DND-41 (cell line): ENCODE measurements around the gene DNM3.

Source experiments
- ATAC-seq: fragments of 200-7000 bp; cut with Tn5 transposase; 3 replicates; pipeline ENCODE4 v1.9.1; 2021; ENCODE audit warnings: low read depth; ENCODE audit not compliant: insufficient read depth
- DNase-seq: peaks from one replicate; pipeline ENCODE4 v3.0.0-alpha.2; 2020
- H2AFZ ChIP-seq: 2 replicates; pipeline ENCODE4 v1.6.0; 2012; ENCODE audit warnings: low read depth, low read length
- H3K27ac ChIP-seq: 2 replicates; pipeline ENCODE4 v1.5.1; 2012; ENCODE audit warnings: low read length, inconsistent platforms
- H3K27me3 ChIP-seq: fragments of 200-600 bp; sonication (generic); 2 replicates; pipeline ENCODE4 v1.6.0; 2012; ENCODE audit warnings: low read length, mild to moderate bottlenecking, inconsistent platforms; ENCODE audit not compliant: insufficient read depth, poor library complexity
- H3K36me3 ChIP-seq: 2 replicates; pipeline ENCODE4 v1.5.1; 2012; ENCODE audit warnings: low read length, inconsistent platforms; ENCODE audit not compliant: insufficient read depth
- H3K4me1 ChIP-seq: 2 replicates; pipeline ENCODE4 v1.5.1; 2012; ENCODE audit warnings: mild to moderate bottlenecking, low read length; ENCODE audit not compliant: insufficient read depth
- H3K4me2 ChIP-seq: 2 replicates; pipeline ENCODE4 v1.6.0; 2012; ENCODE audit warnings: mild to moderate bottlenecking, moderate library complexity, low read length, inconsistent platforms; ENCODE audit not compliant: insufficient read depth
- H3K4me3 ChIP-seq, 2 experiments: fragments of 200-600 bp in 1 of 2; shearing (Covaris generic) in 1 of 2; 2 replicates each; pipeline ENCODE4 v1.5.1; 2012 to 2016; ENCODE audit warnings: inconsistent platforms in 2 of 2, low read length in 2 of 2, mild to moderate bottlenecking in 2 of 2, low read depth in 1 of 2, moderate library complexity in 1 of 2
- H3K79me2 ChIP-seq: 2 replicates; pipeline ENCODE4 v1.6.0; 2012; ENCODE audit warnings: low read length, inconsistent platforms; ENCODE audit not compliant: insufficient read depth
- H3K9ac ChIP-seq: 2 replicates; pipeline ENCODE4 v1.6.0; 2012; ENCODE audit warnings: low read depth, mild to moderate bottlenecking, inconsistent platforms, low read length, moderate library complexity
- H3K9me3 ChIP-seq: 2 replicates; pipeline ENCODE4 v1.5.1; 2012; ENCODE audit warnings: low read length, moderate library complexity, mild to moderate bottlenecking, inconsistent platforms; ENCODE audit not compliant: insufficient read depth, severe bottlenecking
- H4K20me1 ChIP-seq: 2 replicates; pipeline ENCODE4 v1.6.0; 2012; ENCODE audit warnings: low read length; ENCODE audit not compliant: insufficient read depth
- EZH2 ChIP-seq: IDR thresholded peaks from 3 replicates; pipeline ENCODE4 v1.6.1; 2012; ENCODE audit warnings: borderline replicate concordance, low read depth, mild to moderate bottlenecking, moderate library complexity, low read length, inconsistent platforms; ENCODE audit not compliant: severe bottlenecking
- TF ChIP-seq, protein P1 (sequence below): IDR thresholded peaks from 2 replicates; pipeline ENCODE4 v1.5.1; 2012; ENCODE audit warnings: borderline replicate concordance, low read length, moderate library complexity, mild to moderate bottlenecking; ENCODE audit not compliant: poor library complexity, severe bottlenecking; ENCODE audit errors: extremely low read depth

Gene DNM3

GRCh38 chr1:172398970-172399755, 557.9 kb downstream of the DNM3 start:
- no peaks in the 10 kb centered on the region for H3K9me3 ChIP-seq
- H3K36me3 ChIP-seq: no peaks in the 10 kb centered on the region
- no peaks in the 10 kb centered on the region for H4K20me1 ChIP-seq
- H3K9ac ChIP-seq: no peak overlapping the region
- no peaks in the 10 kb centered on the region for H3K79me2 ChIP-seq
- H3K4me3 ChIP-seq: no peak overlapping the region
- H3K27ac ChIP-seq: no peak overlapping the region
- H3K4me2 ChIP-seq: no peak overlapping the region
- ATAC-seq: no peak
- H2AFZ ChIP-seq: no peak overlapping the region
- H3K27me3 ChIP-seq: no peaks in the 10 kb centered on the region
- H3K4me1 ChIP-seq: peaks cover 4% of the 10 kb centered on the region
- TF ChIP-seq, protein P1, sequence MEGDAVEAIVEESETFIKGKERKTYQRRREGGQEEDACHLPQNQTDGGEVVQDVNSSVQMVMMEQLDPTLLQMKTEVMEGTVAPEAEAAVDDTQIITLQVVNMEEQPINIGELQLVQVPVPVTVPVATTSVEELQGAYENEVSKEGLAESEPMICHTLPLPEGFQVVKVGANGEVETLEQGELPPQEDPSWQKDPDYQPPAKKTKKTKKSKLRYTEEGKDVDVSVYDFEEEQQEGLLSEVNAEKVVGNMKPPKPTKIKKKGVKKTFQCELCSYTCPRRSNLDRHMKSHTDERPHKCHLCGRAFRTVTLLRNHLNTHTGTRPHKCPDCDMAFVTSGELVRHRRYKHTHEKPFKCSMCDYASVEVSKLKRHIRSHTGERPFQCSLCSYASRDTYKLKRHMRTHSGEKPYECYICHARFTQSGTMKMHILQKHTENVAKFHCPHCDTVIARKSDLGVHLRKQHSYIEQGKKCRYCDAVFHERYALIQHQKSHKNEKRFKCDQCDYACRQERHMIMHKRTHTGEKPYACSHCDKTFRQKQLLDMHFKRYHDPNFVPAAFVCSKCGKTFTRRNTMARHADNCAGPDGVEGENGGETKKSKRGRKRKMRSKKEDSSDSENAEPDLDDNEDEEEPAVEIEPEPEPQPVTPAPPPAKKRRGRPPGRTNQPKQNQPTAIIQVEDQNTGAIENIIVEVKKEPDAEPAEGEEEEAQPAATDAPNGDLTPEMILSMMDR: peak; percentile 57
- TF ChIP-seq EZH2: no peak
- DNase-seq: no peak

DNA sequence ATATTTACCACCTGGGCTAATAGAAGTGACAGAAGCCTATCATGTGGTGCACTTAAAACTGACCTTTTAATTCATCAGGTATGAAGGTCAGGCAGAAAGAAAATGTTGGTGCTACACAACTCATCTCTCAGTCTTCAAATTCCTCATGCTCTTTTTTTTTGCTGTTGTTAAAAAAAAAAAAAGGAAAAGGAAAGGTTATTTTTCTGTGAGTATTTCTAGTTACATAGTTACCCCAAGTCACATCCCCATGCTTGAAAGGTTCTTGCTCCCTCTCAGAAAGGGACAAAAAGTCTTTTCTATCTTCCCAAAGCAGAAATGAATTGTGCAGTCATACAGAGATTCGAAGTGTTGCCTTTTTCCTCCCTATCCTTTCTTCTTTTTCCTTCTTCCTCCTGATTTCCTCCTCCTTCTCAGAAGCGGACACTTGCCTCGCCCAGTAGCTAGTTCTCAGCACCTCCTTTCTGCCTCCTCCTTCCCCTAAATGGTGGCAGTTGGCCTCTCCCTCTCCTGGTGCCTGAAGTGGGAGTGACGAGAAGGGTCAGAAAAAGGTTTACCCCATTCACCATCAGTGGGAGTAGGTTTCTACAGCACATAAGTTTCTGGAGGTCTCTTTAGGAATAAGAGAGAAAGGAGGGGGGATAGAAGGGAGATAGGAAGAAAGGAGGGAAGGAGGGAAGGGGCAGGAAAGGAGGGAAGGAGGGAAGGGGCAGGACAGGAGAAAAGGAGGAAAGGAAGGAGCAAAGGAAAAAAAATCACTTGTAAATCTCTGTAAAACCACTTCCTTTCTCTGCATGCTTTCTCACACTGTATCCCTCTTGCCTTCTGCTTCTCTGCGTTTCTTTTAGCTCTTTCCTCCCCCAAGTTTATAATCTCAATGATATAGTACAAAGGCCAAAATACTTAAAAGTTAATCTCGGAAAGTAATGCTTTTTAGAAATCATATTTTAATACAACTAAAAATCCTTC, 558.7 kb downstream of the DNM3 start:
- DNase-seq: no peak
- Histone ChIP-seq H3K4me1 (no peaks in the 10 kb centered on the region), H3K27ac (no peak overlapping the region), H3K4me2 (no peak overlapping the region), H4K20me1 (no peaks in the 10 kb centered on the region), H3K9me3 (no peaks in the 10 kb centered on the region), H3K9ac (no peak overlapping the region), H3K27me3 (no peaks in the 10 kb centered on the region), H2AFZ (no peak overlapping the region), H3K36me3 (no peaks in the 10 kb centered on the region), H3K79me2 (no peaks in the 10 kb centered on the region), H3K4me3 (no peak overlapping the region)
- ATAC-seq: no peak
- TF ChIP-seq EZH2: no peak
- TF ChIP-seq, protein P1: no peak

DNA sequence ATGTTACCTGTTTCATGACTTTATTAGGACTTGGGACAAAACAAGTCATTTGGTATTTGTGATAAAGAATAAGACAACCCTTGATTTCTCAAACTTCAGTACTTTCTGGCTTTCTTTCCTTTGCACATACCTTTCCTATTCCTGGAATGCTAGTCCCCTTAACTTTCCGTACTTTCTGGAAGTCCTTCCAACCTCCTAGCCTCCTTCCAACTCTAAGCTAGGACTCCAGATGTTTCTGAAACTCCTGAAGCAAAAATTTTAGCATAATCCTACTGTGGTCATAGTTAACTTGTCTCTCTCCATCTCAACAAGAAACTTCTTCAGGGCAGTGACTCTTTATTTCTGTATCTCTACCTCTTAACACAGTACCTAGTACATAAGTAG, 559.4 kb downstream of the DNM3 start:
- H3K4me1 ChIP-seq: no peaks in the 10 kb centered on the region
- no peaks in the 10 kb centered on the region for H3K79me2 ChIP-seq
- no peaks in the 10 kb centered on the region for H3K9me3 ChIP-seq
- no peak for TF ChIP-seq EZH2
- TF ChIP-seq, protein P1: no peak
- H3K9ac ChIP-seq: no peak overlapping the region
- H3K27ac ChIP-seq: no peak overlapping the region
- H3K36me3 ChIP-seq: no peaks in the 10 kb centered on the region
- H2AFZ ChIP-seq: no peak overlapping the region
- no peak overlapping the region for H3K4me3 ChIP-seq
- no peak overlapping the region for H3K4me2 ChIP-seq
- H4K20me1 ChIP-seq: no peaks in the 10 kb centered on the region
- DNase-seq: no peak
- ATAC-seq: no peak
- no peaks in the 10 kb centered on the region for H3K27me3 ChIP-seq
